Activated CD8-positive, alpha-beta memory T cell treated with anti-CD3 and anti-CD28 coated beads for 24 hours (primary cell): ENCODE measurements around the gene EPHA4.
"Not testable (repeated sequence)": the region's sequence is repeated elsewhere in the genome, so short reads cannot be mapped to it uniquely, and the experiment has no call there.

ENCODE experiments used
- DNase-seq: peaks from one replicate; pipeline ENCODE4 v3.0.0-alpha.2; 2020

EPHA4 gene

GRCh38 chr2:221532641-221533040 is 39.5 kb downstream of the EPHA4 start:
- no peak for DNase-seq

GRCh38 chr2:221530653-221531037 is 41.5 kb downstream of the EPHA4 start:
- DNase-seq = no peak

GRCh38 chr2:221529943-221530652 is 42.0 kb downstream of the EPHA4 start:
- DNase-seq = no peak

GRCh38 chr2:221529177-221529942 is 42.7 kb downstream of the EPHA4 start:
- no peak for DNase-seq

GRCh38 chr2:221527776-221528309 is 44.3 kb downstream of the EPHA4 start:
- DNase-seq = no peak

GRCh38 chr2:221524158-221524557 is 47.9 kb downstream of the EPHA4 start:
- no peak for DNase-seq

GRCh38 chr2:221521233-221521845 is 50.8 kb downstream of the EPHA4 start:
- DNase-seq = no peak

GRCh38 chr2:221518935-221519625 is 53.0 kb downstream of the EPHA4 start:
- DNase-seq = no peak

- DNase-seq = no peak
Measured at GRCh38 chr2:221518201-221518934, 53.7 kb downstream of the EPHA4 start.

- DNase-seq = peak; percentile 79
Measured at GRCh38 chr2:221517696-221518151, 54.4 kb downstream of the EPHA4 start.

GRCh38 chr2:221517146-221517695 is 54.9 kb downstream of the EPHA4 start:
- no peak for DNase-seq

GRCh38 chr2:221515864-221516263 is 56.2 kb downstream of the EPHA4 start:
- DNase-seq = no peak

- no peak for DNase-seq
Measured at GRCh38 chr2:221514305-221515040, 57.6 kb downstream of the EPHA4 start.

- no peak for DNase-seq
Measured at GRCh38 chr2:221513232-221513631, 58.9 kb downstream of the EPHA4 start.

- not testable (repeated sequence) for DNase-seq
Measured at GRCh38 chr2:221511325-221511724, 60.8 kb downstream of the EPHA4 start.

- DNase-seq = no peak
Measured at GRCh38 chr2:221506469-221506868, 65.6 kb downstream of the EPHA4 start.

GRCh38 chr2:221505605-221506004 is 66.5 kb downstream of the EPHA4 start:
- DNase-seq = no peak

- no peak for DNase-seq
Measured at GRCh38 chr2:221504905-221505304, 67.2 kb downstream of the EPHA4 start.

- no peak for DNase-seq
Measured at GRCh38 chr2:221503965-221504364, 68.1 kb downstream of the EPHA4 start.

- no peak for DNase-seq
Measured at GRCh38 chr2:221502270-221503010, 69.7 kb downstream of the EPHA4 start.
